Fibroblast of lung (primary cell): ENCODE results near the gene DIPK1B. TPM values are rescaled to one million over a fixed set of nuclear protein-coding genes. Genes with fewer than 3 reads are reported as not detected.
A peak's percentile ranks its signal among the peaks of the same experiment; 100 is the strongest.

Source experiments
- DNase-seq, 2 donors: peaks; one replicate each; pipeline versions ENCODE4 v3.0.0 to v3.0.0-alpha.2; 2010; ENCODE audit warnings: low read depth in 2 of 2
- H2AFZ ChIP-seq: 2 replicates; pipeline ENCODE4 v1.5.1; 2012; ENCODE audit warnings: low read length, control low read depth, inconsistent platforms
- H3K27ac ChIP-seq: 2 replicates; pipeline ENCODE4 v1.5.1; 2011; ENCODE audit warnings: low read length, control low read depth; ENCODE audit not compliant: insufficient read depth
- H3K27me3 ChIP-seq: 2 replicates; pipeline ENCODE4 v1.5.1; 2011; ENCODE audit warnings: mild to moderate bottlenecking, low read length; ENCODE audit not compliant: control insufficient read depth, insufficient read depth
- H3K36me3 ChIP-seq: 2 replicates; pipeline ENCODE4 v1.5.1; 2011; ENCODE audit warnings: low read length; ENCODE audit not compliant: control insufficient read depth, insufficient read depth
- H3K4me1 ChIP-seq: 2 replicates; pipeline ENCODE4 v1.5.1; 2011; ENCODE audit warnings: low read length; ENCODE audit not compliant: control insufficient read depth, insufficient read depth; ENCODE audit errors: extremely low read depth
- H3K4me2 ChIP-seq: 2 replicates; pipeline ENCODE4 v1.5.1; 2011; ENCODE audit warnings: low read length, control low read depth; ENCODE audit not compliant: insufficient read depth; ENCODE audit errors: extremely low read depth
- H3K4me3 ChIP-seq, 4 experiments: fragments of 200-600 bp in 1 of 4; sonication (generic) in 1 of 4; replicated peaks in 1 of 4; 2 replicates each; pipeline ENCODE4 v1.5.1; 2011 to 2016; ENCODE audit warnings: low read length in 4 of 4, low read depth in 3 of 4, mild to moderate bottlenecking in 3 of 4, control low read depth in 2 of 4, inconsistent platforms in 1 of 4, mixed read lengths in 1 of 4; ENCODE audit not compliant: insufficient read depth in 1 of 4; ENCODE audit errors: control extremely low read depth in 1 of 4
- H3K79me2 ChIP-seq: 2 replicates; pipeline ENCODE4 v1.5.1; 2012; ENCODE audit warnings: mild to moderate bottlenecking, low read length, inconsistent platforms; ENCODE audit not compliant: control insufficient read depth, insufficient read depth
- H3K9ac ChIP-seq: 2 replicates; pipeline ENCODE4 v1.5.1; 2011; ENCODE audit warnings: mild to moderate bottlenecking, low read length, control low read depth; ENCODE audit not compliant: insufficient read depth
- H3K9me3 ChIP-seq: 2 replicates; pipeline ENCODE4 v1.5.1; 2012; ENCODE audit warnings: low read depth, low read length; ENCODE audit not compliant: control insufficient read depth, insufficient read depth
- H4K20me1 ChIP-seq: 2 replicates; pipeline ENCODE4 v1.5.1; 2011; ENCODE audit warnings: low read length; ENCODE audit not compliant: control insufficient read depth, insufficient read depth; ENCODE audit errors: extremely low read depth
- CTCF ChIP-seq, 2 donors: IDR thresholded peaks in 1 of 2; conservative IDR thresholded peaks in 1 of 2; 1 replicate in 1 of 2; 2 replicates in 1 of 2; pipeline ENCODE4 v1.5.1; 2011 to 2012; ENCODE audit warnings: low read length in 2 of 2, control low read depth in 1 of 2, inconsistent platforms in 1 of 2, low read depth in 1 of 2, mild to moderate bottlenecking in 1 of 2
- EZH2 ChIP-seq: IDR thresholded peaks from 2 replicates; pipeline ENCODE4 v1.5.1; 2012; ENCODE audit warnings: low read length, control low read depth, mild to moderate bottlenecking; ENCODE audit errors: missing control alignments
- polyA plus RNA-seq, 2 donors: library from polyadenylated mRNA; depleted of rRNA in 1 of 2; stranded (reverse) in 1 of 2; unstranded in 1 of 2; fragments of >200 nt; gene quantifications; 2 replicates each; pipeline ENCODE4 v1.2.1, GENCODE V29; 2011 to 2012; ENCODE audit warnings: missing spikeins in 1 of 2
- total RNA-seq: library from RNA; depleted of rRNA; stranded (reverse); fragments of >200 nt; gene quantifications from 2 replicates; pipeline ENCODE4 v1.2.1, GENCODE V29; 2014

The DIPK1B gene
- total and polyA plus RNA-seq, 2 donors (not counting 1 experiment from before 2014, with no cell fraction given): 0.16 to 0.33 TPM

DNA sequence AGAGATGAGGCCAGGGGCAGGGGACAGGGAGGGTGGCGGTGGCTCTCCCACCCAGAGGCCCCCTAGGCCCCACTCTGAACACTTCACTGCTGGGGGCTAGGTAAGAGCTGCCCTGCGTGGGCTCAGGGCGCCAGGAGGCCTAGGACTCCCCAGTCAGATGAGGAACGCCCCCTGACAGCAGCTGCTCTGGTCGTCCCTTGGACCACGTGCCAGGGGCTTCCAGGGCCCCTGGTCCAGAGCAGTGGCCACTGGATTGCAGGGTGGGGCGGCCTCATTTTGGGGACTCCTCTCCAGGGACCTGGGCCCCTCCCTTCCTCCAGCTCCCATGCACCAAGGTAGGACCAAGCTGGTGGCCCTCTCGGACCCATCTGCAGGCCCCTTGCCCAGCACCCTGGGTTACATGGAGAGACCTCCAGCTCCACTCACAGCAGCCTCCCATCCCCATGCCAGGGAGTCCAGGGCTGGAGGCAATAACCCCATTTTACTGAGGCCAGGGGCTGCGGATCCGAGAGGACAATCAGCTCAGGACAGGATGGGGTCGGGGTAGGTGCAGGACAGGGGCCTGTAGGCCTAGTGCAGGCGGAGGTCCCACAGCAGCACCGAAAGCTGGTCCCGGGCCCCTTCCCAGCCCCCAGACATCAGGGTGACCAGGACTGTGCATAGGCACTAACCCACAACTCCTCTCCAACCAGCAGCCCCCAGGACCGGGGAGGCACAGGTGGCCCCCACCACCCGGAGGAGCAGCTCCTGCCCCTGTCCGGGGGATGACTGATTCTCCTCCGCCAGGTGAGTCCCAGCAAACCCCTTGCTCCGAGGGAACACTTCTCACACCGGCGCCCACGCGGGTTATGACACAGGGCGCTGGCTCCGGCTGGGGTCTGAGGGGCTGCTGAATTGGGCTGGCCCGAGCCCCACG, 48.1 kb upstream of the DIPK1B start:
- Histone ChIP-seq H3K9ac (no peak overlapping the region), H3K79me2 (no peaks in the 10 kb centered on the region), H3K36me3 (no peaks in the 10 kb centered on the region), H3K27me3 (peaks cover 3% of the 10 kb centered on the region), H4K20me1 (no peaks in the 10 kb centered on the region), H3K9me3 (no peaks in the 10 kb centered on the region), H3K4me2 (no peak overlapping the region), H2AFZ (no peak overlapping the region), H3K4me1 (no peaks in the 10 kb centered on the region), H3K27ac (no peak overlapping the region), H3K4me3 (no peak overlapping the region)
- no peak for DNase-seq
- TF ChIP-seq EZH2 (no peak), CTCF (conservative IDR thresholded peaks at IDR 0.05 in 1 of 2, IDR thresholded peaks at IDR 0.05 in 1 of 2; ENCODE audit: low read depth in 1 of 2, low read length in 2 of 2) (no peak)

- Histone ChIP-seq H3K27me3 (peaks cover 3% of the 10 kb centered on the region), H3K36me3 (no peaks in the 10 kb centered on the region), H3K4me1 (no peaks in the 10 kb centered on the region), H3K27ac (no peak overlapping the region), H3K79me2 (no peaks in the 10 kb centered on the region), H3K4me2 (peak overlapping the region; percentile 78), H3K9me3 (no peaks in the 10 kb centered on the region), H4K20me1 (no peaks in the 10 kb centered on the region), H3K9ac (no peak overlapping the region), H2AFZ (no peak overlapping the region), H3K4me3 (peak overlapping the region in 1 of 4 experiments; percentile 48)
- DNase-seq: peak in 1 of 2 donors; percentile 8
- peak; percentile 10 to 15 for TF ChIP-seq CTCF (conservative IDR thresholded peaks at IDR 0.05 in 1 of 2, IDR thresholded peaks at IDR 0.05 in 1 of 2; ENCODE audit: low read depth in 1 of 2, low read length in 2 of 2)
- TF ChIP-seq EZH2: no peak
Observed at GRCh38 chr9:136665111-136665703, 47.2 kb upstream of the DIPK1B start.

DNA sequence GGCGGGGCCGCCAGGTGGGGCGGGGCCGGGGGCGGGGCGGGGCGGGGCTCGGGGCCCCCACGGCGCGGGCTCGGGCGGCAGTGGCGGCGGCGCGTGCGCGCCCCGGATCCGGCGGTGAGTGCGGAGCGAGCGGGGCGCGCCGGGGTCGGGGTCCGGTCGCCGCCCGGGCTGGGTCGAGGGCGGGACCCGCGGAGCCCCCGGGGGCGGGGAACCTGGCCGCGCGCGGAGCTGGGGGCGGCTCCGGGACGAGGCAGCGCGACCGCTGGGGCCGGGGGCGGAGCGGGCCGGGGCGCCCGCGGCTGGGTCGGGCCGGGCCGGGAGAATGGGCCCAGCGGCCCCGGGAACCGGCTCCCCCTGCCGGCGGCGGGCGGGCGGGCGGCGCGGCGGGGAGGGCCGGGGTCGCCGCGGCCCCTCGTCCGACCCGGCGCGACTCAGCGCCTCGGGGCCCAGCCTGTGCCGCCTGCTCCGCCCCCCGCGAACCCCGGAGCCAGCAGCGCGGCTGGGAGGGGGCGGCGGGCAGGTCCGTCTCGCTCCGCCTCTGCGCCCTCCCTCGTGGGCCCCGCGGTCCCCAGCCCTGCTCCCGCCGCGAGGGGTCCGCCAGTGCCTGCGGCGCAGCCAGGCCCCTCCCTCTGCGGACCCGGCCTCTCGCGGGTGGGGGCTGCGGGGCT, 46.5 kb upstream of the DIPK1B start:
- H3K4me3 ChIP-seq: peak overlapping the region in 1 of 4 experiments; percentile 48
- H3K27ac ChIP-seq: no peak overlapping the region
- peak overlapping the region; percentile 25 for H3K4me2 ChIP-seq
- H3K9ac ChIP-seq: no peak overlapping the region
- no peak for DNase-seq
- TF ChIP-seq EZH2 (no peak), CTCF (conservative IDR thresholded peaks at IDR 0.05 in 1 of 2, IDR thresholded peaks at IDR 0.05 in 1 of 2; ENCODE audit: low read depth in 1 of 2, low read length in 2 of 2) (no peak)
- H3K79me2 ChIP-seq: no peaks in the 10 kb centered on the region
- H3K36me3 ChIP-seq: no peaks in the 10 kb centered on the region
- no peaks in the 10 kb centered on the region for H3K4me1 ChIP-seq
- peaks cover 3% of the 10 kb centered on the region for H3K27me3 ChIP-seq
- no peaks in the 10 kb centered on the region for H3K9me3 ChIP-seq
- H2AFZ ChIP-seq: no peak overlapping the region
- no peaks in the 10 kb centered on the region for H4K20me1 ChIP-seq
